OCI-LY3 (cell line): Measurements from ENCODE around the gene NYAP2.

Experiments
- H2AFZ ChIP-seq: fragments of 200-600, 300-600 bp; shearing (Covaris generic); 2 replicates; pipeline ENCODE4 v1.6.0; 2014; ENCODE audit warnings: antibody characterized with exemption, low read depth, low read length
- H3K27ac ChIP-seq: fragments of 200-600, 300-600 bp; sonication (generic); 2 replicates; pipeline ENCODE4 v1.5.1; 2014; ENCODE audit warnings: mild to moderate bottlenecking, low read length, moderate library complexity, mixed read lengths
- H3K27me3 ChIP-seq: fragments of 200-600, 300-600 bp; sonication (generic); 2 replicates; pipeline ENCODE4 v1.6.1; 2014; ENCODE audit warnings: low read depth, low read length, mixed read lengths
- H3K36me3 ChIP-seq: fragments of 200-600, 300-600 bp; sonication (generic); replicated peaks from 2 replicates; pipeline ENCODE3; 2014; ENCODE audit warnings: low read depth, low read length, mixed read lengths
- H3K4me1 ChIP-seq: fragments of 300-600, 200-600 bp; sonication (generic); 2 replicates; pipeline ENCODE4 v1.6.1; 2014; ENCODE audit warnings: low read length, mixed read lengths
- H3K4me2 ChIP-seq: fragments of 200-600, 300-600 bp; sonication (generic); 2 replicates; pipeline ENCODE4 v1.6.1; 2014; ENCODE audit warnings: low read length, mixed read lengths
- H3K4me3 ChIP-seq: fragments of 300-600, 200-600 bp; sonication (generic); 2 replicates; pipeline ENCODE4 v1.5.1; 2014; ENCODE audit warnings: antibody characterized with exemption, mild to moderate bottlenecking, low read length, moderate library complexity
- H3K79me2 ChIP-seq: fragments of 300-600, 200-600 bp; shearing (Covaris generic); 2 replicates; pipeline ENCODE4 v1.6.1; 2014; ENCODE audit warnings: mild to moderate bottlenecking, low read length, mixed read lengths
- H3K9ac ChIP-seq: fragments of 300-600, 200-600 bp; shearing (Covaris generic); 2 replicates; pipeline ENCODE4 v1.6.0; 2014; ENCODE audit warnings: mild to moderate bottlenecking, low read length, moderate library complexity
- H3K9me3 ChIP-seq: fragments of 200-600, 300-600 bp; shearing (Covaris generic); 2 replicates; pipeline ENCODE4 v1.6.1; 2014; ENCODE audit warnings: low read length, mixed read lengths; ENCODE audit not compliant: insufficient read depth
- H4K20me1 ChIP-seq: fragments of 200-600, 300-600 bp; sonication (generic); 2 replicates; pipeline ENCODE4 v1.6.1; 2016; ENCODE audit warnings: low read length, mixed read lengths; ENCODE audit not compliant: insufficient read depth
- CTCF ChIP-seq: fragments of 200-600, 300-600 bp; sonication (generic); IDR thresholded peaks from 2 replicates; pipeline ENCODE4 v1.5.1; 2014; ENCODE audit warnings: antibody characterized with exemption, low read length, low read depth
- EZH2phosphoT487 ChIP-seq: fragments of 200-600 bp; shearing (Covaris generic); IDR thresholded peaks from 2 replicates; pipeline ENCODE4 v1.6.1; 2018; ENCODE audit warnings: antibody characterized with exemption, mixed run types, low read depth

NYAP2 gene

GRCh38 chr2:225381609-225382008 lies 17.9 kb upstream of the NYAP2 start:
- Histone ChIP-seq H2AFZ (no peak overlapping the region), H3K4me2 (no peak overlapping the region), H4K20me1 (no peaks in the 10 kb centered on the region), H3K4me3 (no peak overlapping the region), H3K36me3 (no peaks in the 10 kb centered on the region), H3K9me3 (no peaks in the 10 kb centered on the region), H3K27ac (no peak overlapping the region), H3K9ac (no peak overlapping the region), H3K27me3 (no peaks in the 10 kb centered on the region), H3K79me2 (no peaks in the 10 kb centered on the region), H3K4me1 (no peaks in the 10 kb centered on the region)
- TF ChIP-seq EZH2phosphoT487: no peak
- no peak for TF ChIP-seq CTCF

DNA sequence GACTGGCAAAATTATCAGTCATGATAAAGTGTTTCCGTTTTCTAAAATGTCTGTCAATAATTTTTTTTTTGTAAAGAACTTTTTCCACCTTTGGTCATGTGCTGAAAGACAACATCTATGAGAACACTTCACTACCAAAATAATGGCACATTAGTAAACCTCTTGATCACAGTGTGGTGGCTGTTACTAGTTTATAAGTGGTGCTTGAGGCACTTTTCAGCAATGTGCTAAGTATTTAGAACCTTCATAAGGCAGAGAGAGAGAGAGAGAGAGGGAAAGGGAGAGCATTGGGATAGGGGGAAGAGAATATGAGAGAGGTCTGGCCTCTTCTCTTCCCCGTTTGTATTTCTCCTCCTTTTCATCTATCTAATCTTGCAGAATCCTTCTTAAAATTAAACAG lies 1.1 kb upstream of the NYAP2 start:
- Histone ChIP-seq H3K4me1 (no peaks in the 10 kb centered on the region), H4K20me1 (no peaks in the 10 kb centered on the region), H3K27ac (no peak overlapping the region), H3K9me3 (no peaks in the 10 kb centered on the region), H3K27me3 (no peaks in the 10 kb centered on the region), H3K9ac (no peak overlapping the region), H3K36me3 (no peaks in the 10 kb centered on the region), H3K79me2 (no peaks in the 10 kb centered on the region), H3K4me2 (no peak overlapping the region), H3K4me3 (no peak overlapping the region), H2AFZ (no peak overlapping the region)
- TF ChIP-seq CTCF: no peak
- no peak for TF ChIP-seq EZH2phosphoT487

DNA sequence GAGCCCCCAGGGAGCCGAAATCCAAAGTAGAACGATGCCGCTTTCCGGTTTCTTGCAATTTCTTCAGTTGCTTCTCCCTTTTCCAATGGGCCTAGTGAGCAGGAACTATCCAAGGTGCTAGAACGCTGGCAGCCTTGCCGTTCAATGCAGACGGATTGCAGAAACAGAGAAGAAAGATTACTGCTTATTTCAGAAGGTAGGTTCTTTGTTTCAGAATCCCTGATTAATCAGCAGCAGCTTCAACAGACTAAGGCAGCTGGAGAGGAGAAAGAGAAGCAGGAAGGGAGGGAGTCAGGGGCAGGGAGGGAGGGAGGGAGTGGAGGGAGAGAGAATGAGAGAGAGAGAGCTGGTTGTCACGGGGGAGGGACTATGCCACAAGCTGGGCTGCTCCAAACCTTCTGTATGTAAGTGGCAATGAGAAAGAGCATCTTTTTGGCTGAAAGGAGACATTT lies 576 bp downstream of the NYAP2 start:
- TF ChIP-seq EZH2phosphoT487: no peak
- no peak for TF ChIP-seq CTCF
- no peaks in the 10 kb centered on the region for H3K27me3 ChIP-seq

GRCh38 chr2:225400546-225401400 lies 1.3 kb downstream of the NYAP2 start:
- no peaks in the 10 kb centered on the region for H3K36me3 ChIP-seq
- H2AFZ ChIP-seq: no peak overlapping the region
- H4K20me1 ChIP-seq: no peaks in the 10 kb centered on the region
- H3K4me2 ChIP-seq: no peak overlapping the region
- H3K4me1 ChIP-seq: no peaks in the 10 kb centered on the region
- H3K9ac ChIP-seq: no peak overlapping the region
- no peak for TF ChIP-seq EZH2phosphoT487
- no peak for TF ChIP-seq CTCF
- no peaks in the 10 kb centered on the region for H3K27me3 ChIP-seq
- H3K27ac ChIP-seq: no peak overlapping the region
- no peaks in the 10 kb centered on the region for H3K9me3 ChIP-seq
- H3K79me2 ChIP-seq: no peaks in the 10 kb centered on the region
- no peak overlapping the region for H3K4me3 ChIP-seq

More for the DNA sequence above, 576 bp downstream of the NYAP2 start:
- Histone ChIP-seq H4K20me1 (no peaks in the 10 kb centered on the region), H3K9ac (no peak overlapping the region), H2AFZ (no peak overlapping the region), H3K9me3 (no peaks in the 10 kb centered on the region), H3K36me3 (no peaks in the 10 kb centered on the region), H3K4me2 (no peak overlapping the region), H3K4me1 (no peaks in the 10 kb centered on the region), H3K79me2 (no peaks in the 10 kb centered on the region), H3K4me3 (no peak overlapping the region), H3K27ac (no peak overlapping the region)
